ENCODE measurements around the gene GPD1.
A peak's percentile ranks its signal among the peaks of the same experiment; 100 is the strongest.
"Not testable (repeated sequence)": the region's sequence is repeated elsewhere in the genome, so short reads cannot be mapped to it uniquely, and the experiment has no call there.

GPD1 gene

DNA sequence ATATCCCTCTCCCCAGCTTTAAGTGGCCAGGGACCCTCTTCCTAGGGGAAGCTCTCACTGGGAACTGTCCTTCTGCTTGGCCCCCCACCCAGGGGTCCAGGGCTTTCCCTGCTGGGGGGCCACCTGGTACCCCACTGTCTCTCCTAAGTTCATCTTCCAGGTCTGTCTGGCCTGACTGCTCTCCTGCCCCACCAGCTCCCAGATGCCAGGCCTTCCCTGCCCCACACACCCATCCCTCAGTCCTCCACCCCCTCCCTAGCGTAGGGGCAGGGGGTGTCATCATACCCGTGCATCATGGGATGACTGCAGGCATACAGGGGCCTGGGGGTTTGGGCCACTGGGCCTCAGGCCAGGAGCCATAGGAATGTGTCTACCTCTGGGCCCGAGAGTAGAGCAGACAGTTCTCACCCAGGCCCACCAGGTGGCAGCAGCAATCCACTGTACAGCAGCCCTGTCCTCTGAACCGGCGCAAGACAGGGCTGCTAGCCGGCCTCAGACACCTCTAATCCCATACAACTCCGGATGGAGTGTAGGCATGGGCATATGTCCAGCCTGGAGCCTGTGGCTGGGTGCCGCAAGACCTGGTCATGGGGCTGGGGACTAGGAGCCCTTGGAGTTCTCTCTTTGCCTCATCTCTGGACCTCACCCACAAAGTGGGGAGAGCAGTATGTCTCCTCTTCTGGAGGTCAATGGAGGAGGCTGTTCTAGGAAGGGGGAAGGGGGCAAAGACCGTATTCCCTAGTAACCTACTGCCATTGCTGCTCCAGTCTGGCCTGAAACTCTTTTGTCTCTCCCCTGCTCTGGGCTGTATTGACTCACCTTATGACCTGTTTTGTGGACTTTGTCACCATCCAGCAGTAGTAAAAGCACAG, 28.6 kb upstream of the GPD1 start:
- DNase-seq = peak; percentile 80

DNA sequence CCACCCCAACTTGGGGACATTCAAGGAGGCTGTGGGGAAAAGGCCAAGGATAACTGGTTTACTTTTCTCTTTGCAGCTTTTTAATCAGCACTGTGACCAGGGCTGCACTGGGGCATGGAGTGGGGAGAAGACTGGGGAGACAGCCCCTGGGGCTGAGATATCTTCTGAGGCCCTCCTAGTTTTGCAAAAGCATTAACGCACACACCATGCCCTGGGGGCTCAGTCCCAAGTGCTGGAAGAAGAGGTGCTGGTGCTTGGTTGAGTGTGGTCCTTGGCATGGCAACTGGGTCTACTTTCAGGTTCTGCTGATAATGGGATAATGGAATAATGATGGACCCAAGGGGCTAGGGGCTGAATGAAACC, 28.0 kb upstream of the GPD1 start:
- no peak for DNase-seq

DNA sequence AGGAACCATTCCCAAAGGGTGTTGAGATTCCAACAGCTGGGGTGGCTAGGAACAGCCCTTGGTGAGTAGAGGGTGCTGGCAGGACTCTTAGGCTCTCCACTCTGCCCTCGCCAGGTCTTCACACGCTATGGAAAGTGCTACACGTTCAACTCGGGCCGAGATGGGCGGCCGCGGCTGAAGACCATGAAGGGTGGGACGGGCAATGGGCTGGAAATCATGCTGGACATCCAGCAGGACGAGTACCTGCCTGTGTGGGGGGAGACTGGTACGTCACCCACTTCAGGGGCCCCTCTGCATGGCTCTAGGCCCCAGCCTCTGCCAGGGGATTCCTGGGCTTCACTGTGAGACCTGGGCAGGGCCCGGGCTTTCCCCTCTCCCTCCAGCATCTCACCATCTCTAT, 26.7 kb upstream of the GPD1 start:
- DNase-seq = no peak

DNA sequence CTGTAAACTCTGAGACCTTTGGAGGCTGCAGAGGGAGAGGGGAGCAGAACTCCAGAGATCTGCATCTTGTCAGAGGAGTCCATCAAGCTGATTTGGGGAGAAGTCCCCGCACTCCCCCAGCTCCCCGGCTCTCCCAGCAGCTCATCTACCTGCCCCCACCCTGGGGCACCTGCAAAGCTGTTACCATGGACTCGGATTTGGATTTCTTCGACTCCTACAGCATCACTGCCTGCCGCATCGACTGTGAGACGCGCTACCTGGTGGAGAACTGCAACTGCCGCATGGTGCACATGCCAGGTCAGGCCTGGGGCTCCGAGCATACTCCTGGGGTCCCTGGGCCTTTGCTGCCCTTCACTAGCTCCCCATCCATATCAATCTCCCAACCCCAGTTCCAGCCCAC, 25.5 kb upstream of the GPD1 start:
- no peak for DNase-seq

DNA sequence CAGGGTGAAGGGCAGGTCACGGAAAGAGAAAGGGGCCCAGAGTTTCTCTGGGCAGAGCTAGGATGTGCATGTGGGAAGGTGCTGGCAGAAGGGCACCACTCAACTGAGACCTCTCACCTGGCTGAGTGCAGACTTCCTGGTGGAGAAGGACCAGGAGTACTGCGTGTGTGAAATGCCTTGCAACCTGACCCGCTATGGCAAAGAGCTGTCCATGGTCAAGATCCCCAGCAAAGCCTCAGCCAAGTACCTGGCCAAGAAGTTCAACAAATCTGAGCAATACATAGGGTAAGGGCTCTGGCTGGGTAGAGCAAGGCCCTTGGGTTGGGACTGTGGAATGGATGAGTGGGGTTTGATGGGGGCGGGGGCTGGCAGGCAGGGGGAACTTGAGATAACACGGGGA, 24.0 kb upstream of the GPD1 start:
- DNase-seq = no peak

DNA sequence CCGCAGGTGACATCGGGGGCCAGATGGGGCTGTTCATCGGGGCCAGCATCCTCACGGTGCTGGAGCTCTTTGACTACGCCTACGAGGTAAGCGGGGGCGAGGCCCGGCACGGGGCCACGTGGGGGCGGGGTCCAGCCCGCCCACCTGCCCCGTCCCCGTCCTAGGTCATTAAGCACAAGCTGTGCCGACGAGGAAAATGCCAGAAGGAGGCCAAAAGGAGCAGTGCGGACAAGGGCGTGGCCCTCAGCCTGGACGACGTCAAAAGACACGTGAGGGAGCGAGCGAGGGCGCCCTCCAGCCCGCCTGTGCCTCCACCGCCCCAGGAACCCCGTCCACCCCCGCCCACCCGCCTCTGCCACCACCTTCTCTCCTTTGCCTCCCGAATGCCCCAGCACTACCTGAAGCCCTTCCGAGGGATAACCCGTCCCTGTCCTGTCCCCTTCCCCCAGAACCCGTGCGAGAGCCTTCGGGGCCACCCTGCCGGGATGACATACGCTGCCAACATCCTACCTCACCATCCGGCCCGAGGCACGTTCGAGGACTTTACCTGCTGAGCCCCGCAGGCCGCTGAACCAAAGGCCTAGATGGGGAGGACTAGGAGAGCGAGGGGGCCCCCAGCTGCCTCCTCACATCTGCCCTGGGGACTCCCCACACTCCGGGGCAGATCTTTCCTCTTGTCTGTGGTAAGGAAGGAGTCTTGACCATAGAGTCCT, 22.6 kb upstream of the GPD1 start:
- no peak for DNase-seq

DNA sequence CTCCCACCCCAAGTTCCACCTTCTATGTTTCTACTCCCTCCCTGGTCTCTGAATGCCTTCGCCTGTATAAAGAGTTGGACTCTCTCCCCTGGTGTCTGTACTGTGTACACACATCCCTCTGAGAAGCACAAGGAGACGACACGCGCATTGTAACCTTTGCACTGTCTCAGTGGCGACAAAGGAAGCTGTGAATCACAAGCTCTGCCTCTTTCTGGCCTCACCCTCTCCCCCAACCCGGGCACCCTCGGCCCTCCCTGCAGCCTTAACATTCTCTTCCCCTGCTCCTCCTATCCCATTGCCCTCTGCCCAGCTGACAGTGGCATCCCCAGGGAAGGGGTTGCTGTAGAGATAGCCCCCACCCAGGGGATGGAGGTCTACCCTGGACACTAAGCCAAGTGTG, 21.2 kb upstream of the GPD1 start:
- no peak for DNase-seq

DNA sequence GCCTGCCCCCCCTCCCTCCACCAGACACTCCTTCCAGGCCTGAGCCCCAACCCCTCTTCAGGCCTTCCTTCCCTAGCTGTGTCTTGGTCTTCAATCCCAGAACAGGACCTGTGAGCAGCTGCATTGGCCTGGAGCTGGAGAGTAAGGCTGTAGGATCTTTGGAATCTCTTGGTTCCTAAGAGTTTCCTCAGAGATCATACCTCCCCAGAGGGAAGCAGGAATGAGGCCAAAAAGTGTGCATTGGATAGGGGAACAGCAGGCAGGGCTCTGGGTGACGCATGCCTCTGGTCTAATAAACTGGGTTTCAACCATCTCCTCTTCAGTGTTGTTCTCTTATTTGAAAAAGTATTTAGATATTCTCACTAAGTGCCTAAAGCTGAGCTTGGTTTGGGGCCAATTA, 20.5 kb upstream of the GPD1 start:
- no peak for DNase-seq

DNA sequence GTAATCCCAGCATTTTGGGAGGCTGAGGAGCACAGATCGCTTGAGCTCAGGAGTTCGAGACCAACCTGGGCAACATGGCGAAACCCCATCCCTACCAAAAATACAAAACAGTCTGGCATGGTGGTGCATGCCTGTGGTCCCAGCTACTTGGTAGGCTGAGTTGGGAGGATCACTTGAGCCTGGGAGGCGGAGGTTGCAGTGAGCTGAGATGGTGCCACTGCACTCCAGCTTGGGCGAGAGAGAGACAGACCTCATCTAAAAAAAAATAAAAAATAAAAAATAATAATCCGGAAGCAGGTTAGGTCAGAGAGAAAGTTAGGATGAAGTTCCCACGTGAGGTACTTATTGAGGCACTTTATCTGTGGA, 19.4 kb upstream of the GPD1 start:
- not testable (repeated sequence) for DNase-seq

DNA sequence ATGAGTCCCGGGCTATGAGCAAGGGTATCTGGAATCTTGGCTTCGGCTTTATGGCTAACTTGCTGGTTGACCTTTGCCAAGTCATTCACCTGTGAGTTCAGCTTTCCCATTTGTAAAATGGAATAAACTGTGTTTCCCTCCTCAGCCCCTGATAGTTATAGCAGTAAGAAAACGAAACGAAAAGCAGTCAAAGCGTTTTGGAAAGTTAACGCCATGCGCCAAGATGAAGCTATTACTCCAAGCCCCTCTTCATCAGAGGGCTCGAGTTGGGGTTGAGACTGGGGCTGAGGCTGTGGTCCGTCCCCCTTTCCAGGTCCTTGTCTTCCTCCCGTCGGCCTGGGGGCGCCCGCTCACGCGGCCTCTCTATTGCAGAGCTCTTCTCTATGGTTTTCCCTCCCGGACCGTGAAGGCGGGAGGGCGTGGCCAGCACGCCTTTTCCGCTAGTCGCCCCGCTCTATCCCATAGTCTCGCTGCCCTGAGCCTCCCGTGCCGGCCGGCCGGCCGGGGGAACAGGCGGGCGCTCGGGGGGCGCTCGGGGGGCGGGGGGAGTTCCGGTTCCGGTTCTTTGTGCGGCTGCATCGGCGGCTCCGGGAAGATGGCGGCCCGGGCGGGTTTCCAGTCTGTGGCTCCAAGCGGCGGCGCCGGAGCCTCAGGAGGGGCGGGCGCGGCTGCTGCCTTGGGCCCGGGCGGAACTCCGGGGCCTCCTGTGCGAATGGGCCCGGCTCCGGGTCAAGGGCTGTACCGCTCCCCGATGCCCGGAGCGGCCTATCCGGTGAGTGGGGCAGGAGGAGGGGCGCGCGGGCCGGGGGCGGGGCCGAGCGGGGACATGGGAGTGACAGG, 18.8 kb upstream of the GPD1 start, which contains the start of gene SMARCD1:
SMARCD1 (plus strand) TSS at position 568 of the 840 bp plus-strand sequence; CDS start at position 596, 28 bp downstream.
- peak; percentile 90 for DNase-seq

DNA sequence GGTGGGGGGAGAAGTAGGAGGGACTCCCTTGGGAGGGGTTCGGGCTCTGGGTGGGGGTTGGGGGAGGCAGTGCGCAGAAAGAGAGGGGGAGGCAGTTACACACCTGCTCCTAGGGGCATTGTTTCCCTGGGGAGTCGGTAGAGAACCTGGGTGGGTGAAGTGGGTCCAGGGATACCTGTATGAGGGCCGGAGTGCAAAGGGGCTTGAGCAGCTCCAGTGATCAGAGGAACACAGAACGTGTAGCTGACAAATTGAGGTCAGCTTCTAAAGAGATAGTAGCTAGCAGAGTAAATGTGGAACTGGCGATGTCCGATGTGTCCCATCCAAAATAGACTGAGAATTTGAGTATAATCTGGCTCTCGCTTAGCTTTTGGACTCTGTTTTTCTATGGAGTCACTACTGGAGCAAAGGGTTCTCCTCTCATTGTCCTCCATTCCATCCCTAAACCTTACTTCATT, 18.2 kb upstream of the GPD1 start:
- no peak for DNase-seq

DNA sequence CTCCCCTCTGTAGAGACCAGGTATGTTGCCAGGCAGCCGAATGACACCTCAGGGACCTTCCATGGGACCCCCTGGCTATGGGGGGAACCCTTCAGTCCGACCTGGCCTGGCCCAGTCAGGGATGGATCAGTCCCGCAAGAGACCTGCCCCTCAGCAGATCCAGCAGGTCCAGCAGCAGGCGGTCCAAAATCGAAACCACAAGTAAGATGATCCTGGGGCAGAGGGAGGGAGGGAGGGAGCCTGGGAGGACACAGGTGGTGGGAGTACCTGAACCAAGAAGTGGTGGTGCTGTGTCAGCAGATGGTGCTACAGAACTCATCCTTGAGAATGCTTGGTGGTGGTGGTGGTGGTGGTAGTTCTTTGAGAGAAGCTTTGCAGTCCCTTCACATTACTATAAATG, 17.7 kb upstream of the GPD1 start:
- DNase-seq = no peak

DNA sequence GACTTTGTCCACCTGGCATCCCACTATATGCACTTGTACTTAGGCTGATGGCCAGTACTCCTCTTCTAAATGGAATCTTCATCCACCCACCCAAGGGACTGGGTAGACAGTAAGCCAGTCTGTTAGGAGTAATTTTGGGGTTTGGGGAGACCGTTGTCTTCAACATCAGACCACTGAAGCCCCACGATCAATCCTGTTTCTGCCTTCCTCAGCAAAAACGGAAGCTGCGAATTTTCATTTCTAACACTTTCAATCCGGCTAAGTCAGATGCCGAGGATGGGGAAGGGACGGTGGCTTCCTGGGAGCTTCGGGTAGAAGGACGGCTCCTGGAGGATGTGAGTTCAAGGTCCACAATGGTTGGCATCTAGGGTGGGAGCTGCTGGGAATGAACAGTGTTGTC, 16.7 kb upstream of the GPD1 start:
- DNase-seq = no peak

DNA sequence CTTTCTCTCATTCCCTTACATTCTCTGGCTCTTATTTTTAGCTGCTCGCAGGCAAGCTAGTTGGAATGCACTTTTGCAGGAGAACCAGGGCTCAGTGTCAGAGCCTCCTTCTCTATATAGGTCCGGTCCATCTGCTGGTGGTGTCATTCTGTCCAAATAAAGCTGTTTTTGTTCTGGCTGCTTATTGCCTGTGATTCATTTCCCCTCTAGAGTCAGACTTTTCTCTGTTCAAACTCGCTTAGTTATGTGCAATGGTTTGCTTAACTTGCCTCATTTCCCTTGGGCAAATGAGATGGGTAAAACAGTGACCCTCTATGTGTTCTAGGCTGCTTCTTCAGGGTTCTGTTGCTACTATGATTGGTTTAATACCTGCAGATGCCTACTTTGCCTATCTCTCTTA, 15.8 kb upstream of the GPD1 start:
- no peak for DNase-seq

DNA sequence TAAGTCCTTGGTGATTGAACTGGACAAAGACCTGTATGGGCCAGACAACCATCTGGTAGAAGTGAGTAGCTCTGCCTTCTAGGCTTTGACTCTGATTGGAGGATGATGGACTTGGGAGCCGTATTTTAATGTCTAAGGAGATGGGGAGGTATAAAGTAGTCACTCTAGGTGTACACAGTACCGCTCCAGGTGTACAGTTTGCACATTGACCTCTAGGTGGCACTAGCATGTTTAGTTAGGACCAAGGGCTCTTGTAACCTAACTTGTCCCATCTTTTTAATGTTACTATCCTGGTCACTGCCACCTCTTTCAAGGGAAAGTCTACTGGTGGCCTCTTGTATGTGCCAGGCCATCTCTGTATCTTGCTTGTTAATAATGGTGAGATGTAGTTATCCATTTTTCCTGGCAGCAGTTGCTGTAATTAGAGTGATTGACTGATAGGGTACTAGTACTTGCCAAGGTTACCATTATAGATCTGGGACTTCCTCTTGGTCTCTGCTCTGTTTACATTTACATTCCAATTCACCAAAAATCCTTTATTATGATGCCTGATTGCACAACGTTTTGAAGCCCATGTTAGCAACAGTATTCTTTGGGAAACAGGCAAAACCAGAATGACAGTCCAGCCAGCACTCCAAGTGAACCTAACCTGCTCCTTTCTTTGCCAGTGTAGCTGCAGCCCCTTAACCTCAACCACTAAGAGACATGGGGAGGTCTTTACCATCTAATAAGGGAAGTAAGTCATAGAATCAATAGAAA, 15.1 kb upstream of the GPD1 start:
- DNase-seq = peak; percentile 47

DNA sequence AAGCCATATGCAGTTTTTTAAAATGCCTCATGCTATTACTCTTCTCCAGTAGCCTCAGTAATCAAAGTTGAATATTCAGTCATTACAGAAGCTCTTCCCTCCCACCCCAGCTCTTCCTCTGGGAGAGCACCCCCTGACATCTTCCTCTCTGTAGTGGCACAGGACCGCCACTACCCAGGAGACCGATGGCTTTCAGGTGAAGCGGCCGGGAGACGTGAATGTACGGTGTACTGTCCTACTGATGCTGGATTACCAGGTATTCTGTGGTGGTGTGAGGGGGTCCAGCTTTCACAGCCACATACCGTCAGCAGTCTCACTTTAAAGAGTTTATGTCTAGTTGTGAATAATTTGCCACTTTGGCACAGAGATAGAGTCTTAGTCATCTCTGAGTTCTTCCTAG, 14.1 kb upstream of the GPD1 start:
- no peak for DNase-seq

DNA sequence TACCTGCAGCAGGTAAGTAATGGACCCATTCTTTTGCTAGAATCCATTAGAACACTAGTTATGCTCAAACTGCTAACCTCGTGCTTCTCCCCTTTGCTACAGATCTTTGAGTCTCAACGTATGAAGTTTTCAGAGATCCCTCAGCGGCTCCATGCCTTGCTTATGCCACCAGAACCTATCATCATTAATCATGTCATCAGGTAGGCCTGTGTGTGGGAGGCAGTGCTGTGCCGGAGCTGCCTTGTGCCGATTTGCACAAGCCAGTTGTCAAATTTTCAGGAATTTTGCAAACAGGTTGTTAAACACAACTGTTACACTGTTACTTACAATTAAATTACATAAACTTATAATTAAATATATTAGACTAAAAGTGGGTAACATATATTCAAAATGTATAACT, 13.4 kb upstream of the GPD1 start:
- DNase-seq = no peak

DNA sequence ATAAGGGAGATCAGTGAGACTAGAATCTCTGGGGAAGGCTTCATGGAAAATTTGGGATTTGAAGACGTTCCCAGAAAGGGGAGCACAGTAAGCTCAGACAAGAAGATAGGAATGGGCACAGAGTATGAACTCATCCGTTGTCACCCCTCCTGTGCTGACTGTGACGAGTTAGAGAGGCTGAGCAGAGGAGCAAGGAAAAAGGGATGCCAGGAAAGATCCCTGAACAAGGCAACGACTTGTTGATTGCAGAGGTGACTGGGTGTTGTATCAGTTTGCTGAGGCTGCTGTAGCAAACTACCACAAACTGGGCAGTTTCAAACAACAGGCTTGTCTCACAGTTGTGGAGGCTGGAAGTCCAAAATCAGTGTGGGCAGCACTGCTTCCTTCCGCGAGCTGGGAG, 5.9 kb upstream of the GPD1 start:
- DNase-seq = no peak

DNA sequence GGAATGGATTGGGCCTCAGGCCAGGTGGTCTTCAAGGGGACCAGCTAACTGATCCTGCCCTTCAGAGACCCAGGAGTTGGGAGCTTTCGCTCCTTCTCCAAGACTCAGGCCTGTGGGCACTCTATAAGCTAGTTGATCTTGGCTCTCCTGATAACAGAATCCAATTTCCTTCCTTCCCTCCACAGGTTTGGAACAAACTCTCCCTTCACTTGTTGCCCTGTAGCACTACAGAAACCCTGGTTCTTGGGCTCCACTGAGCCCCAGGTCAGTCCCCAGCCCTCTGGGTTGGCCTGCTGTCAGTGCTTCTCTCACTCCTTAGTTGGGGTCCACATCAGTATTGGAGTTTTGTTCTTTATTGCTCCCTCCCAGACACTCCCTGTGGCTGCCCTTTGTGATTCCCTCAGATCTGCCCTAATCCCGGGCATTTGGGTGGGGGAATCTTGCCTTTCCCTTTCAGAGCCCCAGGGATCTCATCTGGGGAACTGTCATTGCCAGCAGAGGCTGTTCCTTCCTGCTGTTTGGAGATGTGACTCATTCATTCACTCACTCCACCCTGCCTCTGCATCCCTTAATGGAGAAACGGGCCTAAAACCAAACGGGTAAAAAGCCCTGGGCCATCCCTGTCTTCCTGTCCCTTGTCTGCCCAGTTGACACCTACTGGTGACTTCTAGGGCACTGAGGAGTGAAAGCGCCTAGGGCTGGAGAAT, 4.4 kb upstream of the GPD1 start:
- no peak for DNase-seq

DNA sequence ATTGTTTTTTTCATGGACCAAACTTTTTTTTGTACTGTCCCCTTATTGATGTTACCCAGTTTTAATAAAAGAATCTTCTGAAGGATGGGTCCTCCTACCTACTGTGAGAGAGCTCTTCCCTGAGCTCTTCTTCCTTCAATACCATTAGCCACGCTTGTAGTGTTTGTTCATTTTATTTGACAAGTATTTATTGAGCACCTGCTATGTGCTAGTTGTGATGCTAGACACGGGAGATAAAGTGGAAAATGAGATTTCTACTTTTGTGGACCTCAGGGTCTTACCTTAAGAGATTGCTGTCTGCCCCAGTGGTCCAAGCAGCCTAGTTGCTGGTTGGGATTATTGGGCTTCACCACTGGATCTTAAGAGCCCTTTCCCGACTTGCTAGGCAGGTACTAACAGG, 3.2 kb upstream of the GPD1 start:
- no peak for DNase-seq

DNA sequence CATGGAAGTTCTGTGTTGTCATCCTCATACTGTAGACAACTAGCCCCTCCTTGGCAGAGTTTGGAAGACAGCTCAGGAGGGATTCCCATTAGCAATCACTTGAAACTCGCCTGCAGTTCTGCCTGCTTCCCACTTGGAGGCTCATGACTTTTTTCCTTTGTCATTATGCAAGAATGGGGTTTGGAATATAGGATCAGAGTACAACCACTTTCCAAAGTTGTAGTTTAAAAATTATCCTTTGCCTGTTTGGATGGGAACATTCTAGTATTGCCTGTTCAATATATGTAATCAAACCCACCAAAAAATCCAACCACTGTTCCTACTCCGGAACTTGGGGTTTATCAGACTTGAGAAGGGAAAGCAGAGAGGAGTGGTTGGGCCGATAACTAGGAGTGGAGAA, 2.1 kb upstream of the GPD1 start:
- no peak for DNase-seq

DNA sequence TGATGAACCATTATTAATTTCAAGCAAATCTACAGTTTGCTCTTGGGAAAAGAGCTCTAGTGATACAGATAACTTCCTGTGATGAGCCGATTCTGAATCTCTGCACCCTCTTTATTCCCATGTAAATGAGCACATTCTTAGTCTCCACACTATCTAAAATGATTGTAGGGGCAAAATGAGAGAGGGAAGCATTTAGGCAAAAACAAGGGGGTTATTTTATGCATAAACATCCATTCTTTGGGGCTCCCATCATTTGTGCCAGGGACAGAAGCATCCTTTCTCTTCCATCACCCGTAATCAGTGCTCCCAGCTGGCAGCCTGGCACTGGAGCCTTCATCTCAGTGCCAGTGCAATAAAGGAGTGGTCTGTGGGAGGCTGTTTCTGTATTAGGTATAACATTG, 1.7 kb upstream of the GPD1 start:
- DNase-seq = no peak
